H1 (cell line): Measurements from ENCODE around the gene EPHA1. TPM values are rescaled to one million over a fixed set of nuclear protein-coding genes. Genes with fewer than 3 reads are reported as not detected.

ENCODE experiments used
- BCL11A ChIP-seq, 2 experiments: IDR thresholded peaks; one replicate each; pipeline ENCODE4 v1.6.1; 2011; ENCODE audit warnings: low read depth in 2 of 2, low read length in 2 of 2, mild to moderate bottlenecking in 2 of 2
- CEBPB ChIP-seq: IDR thresholded peaks from 2 replicates; pipeline ENCODE4 v1.6.1; 2012; ENCODE audit warnings: low read depth, low read length
- CHD2 ChIP-seq: IDR thresholded peaks from 2 replicates; pipeline ENCODE4 v1.6.1; 2012; ENCODE audit warnings: low read length, improper control_type of control experiment
- CREB1 ChIP-seq: IDR thresholded peaks from 2 replicates; pipeline ENCODE4 v1.6.1; 2012; ENCODE audit warnings: inconsistent platforms
- HDAC2 ChIP-seq, 2 experiments: fragments of 300-600 bp in 1 of 2; sonication (generic) in 1 of 2; IDR thresholded peaks; 2 replicates each; pipeline ENCODE4 v1.6.1; 2011 to 2012; ENCODE audit warnings: low read depth in 2 of 2, low read length in 2 of 2, mild to moderate bottlenecking in 2 of 2, moderate library complexity in 2 of 2, borderline replicate concordance in 1 of 2, inconsistent platforms in 1 of 2
- POLR2AphosphoS5 ChIP-seq: IDR thresholded peaks from 2 replicates; pipeline ENCODE4 v1.6.1; 2011; ENCODE audit warnings: low read depth, low read length
- RAD21 ChIP-seq, 2 experiments: IDR thresholded peaks in 1 of 2; conservative IDR thresholded peaks in 1 of 2; 2 replicates each; pipeline ENCODE4 v1.6.1; 2011; ENCODE audit warnings: low read depth in 2 of 2, low read length in 2 of 2, improper control_type of control experiment in 1 of 2, inconsistent platforms in 1 of 2, mild to moderate bottlenecking in 1 of 2, moderate library complexity in 1 of 2
- TCF12 ChIP-seq: IDR thresholded peaks from 2 replicates; pipeline ENCODE4 v1.6.1; 2011; ENCODE audit warnings: low read depth, mild to moderate bottlenecking, low read length
- polyA plus RNA-seq, 7 experiments: library from polyadenylated mRNA; depleted of rRNA in 3 of 7; stranded (reverse) in 5 of 7; unstranded in 2 of 7; fragments of >200 nt in 5 of 7; fragments of 200-250 nt in 2 of 7; gene quantifications; 1 replicate in 5 of 7; 2 replicates in 1 of 7; 4 replicates in 1 of 7; pipeline versions ENCODE4 v1.2.1 to v1.2.3, GENCODE V29; 2011 to 2013; ENCODE audit warnings: missing spikeins in 2 of 7, mixed read lengths in 2 of 7
- total RNA-seq: library from RNA; stranded (reverse); fragmentation: NEBNext Ultra II Directional; extraction: Animal tissue kit (Norgen Biotek cat#: 25700); gene quantifications from 2 replicates; pipeline ENCODE4 v1.2.1, GENCODE V29; 2021
- TF ChIP-seq, protein P1 (sequence below): IDR thresholded peaks from 2 replicates; pipeline ENCODE4 v1.6.1; 2012; ENCODE audit warnings: low read length, inconsistent platforms
- TF ChIP-seq, protein P2 (sequence below): IDR thresholded peaks from 2 replicates; pipeline ENCODE4 v1.6.1; 2011; ENCODE audit warnings: low read length, improper control_type of control experiment

The EPHA1 gene
- total and polyA plus RNA-seq, 2 of the 8 experiments (the other 6 are each of a cell fraction or from before 2014, with no cell fraction given), result 86.5 to 133 TPM

DNA sequence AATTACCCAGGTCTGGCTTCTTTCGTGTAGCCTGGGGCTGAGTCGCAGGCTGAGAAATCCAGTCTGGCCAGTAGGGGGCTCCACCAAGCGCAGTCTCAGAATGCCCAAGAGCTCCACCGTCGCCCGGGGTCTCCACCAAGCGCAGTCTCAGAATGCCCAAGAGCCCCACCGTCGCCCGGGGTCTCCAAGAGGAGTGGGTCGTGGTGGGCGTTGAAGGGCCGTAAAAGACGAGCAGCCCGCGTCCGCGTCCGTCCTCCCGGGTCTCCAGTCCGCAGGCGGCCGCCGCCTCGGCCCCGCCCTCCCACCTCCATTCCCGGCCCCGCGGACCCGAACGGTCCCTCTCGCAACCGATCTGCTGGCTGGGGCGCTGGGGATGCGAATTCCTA lies 28.4 kb downstream of the EPHA1 start (continued):
- TF ChIP-seq, protein P1, sequence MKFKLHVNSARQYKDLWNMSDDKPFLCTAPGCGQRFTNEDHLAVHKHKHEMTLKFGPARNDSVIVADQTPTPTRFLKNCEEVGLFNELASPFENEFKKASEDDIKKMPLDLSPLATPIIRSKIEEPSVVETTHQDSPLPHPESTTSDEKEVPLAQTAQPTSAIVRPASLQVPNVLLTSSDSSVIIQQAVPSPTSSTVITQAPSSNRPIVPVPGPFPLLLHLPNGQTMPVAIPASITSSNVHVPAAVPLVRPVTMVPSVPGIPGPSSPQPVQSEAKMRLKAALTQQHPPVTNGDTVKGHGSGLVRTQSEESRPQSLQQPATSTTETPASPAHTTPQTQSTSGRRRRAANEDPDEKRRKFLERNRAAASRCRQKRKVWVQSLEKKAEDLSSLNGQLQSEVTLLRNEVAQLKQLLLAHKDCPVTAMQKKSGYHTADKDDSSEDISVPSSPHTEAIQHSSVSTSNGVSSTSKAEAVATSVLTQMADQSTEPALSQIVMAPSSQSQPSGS, result no peak; the same call in 1 of the 2 replicates
- peak; percentile 36; the same call in 1 of the 2 replicates for TF ChIP-seq CREB1
- TF ChIP-seq CHD2, result no peak
- no peak for TF ChIP-seq TCF12
- no peak for TF ChIP-seq BCL11A (IDR thresholded peaks at IDR 0.05; ENCODE audit: low read depth in 2 of 2, low read length in 2 of 2)
- peak; percentile 37 to 57 for TF ChIP-seq RAD21 (IDR thresholded peaks at IDR 0.05 in 1 of 2, conservative IDR thresholded peaks at IDR 0.05 in 1 of 2; ENCODE audit: low read depth in 2 of 2, low read length in 2 of 2)
- TF ChIP-seq, protein P2, sequence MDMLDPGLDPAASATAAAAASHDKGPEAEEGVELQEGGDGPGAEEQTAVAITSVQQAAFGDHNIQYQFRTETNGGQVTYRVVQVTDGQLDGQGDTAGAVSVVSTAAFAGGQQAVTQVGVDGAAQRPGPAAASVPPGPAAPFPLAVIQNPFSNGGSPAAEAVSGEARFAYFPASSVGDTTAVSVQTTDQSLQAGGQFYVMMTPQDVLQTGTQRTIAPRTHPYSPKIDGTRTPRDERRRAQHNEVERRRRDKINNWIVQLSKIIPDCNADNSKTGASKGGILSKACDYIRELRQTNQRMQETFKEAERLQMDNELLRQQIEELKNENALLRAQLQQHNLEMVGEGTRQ, result no peak
- no peak for TF ChIP-seq POLR2AphosphoS5
- no peak for TF ChIP-seq CEBPB
- TF ChIP-seq HDAC2 (IDR thresholded peaks at IDR 0.05; ENCODE audit: borderline replicate concordance in 1 of 2, low read depth in 2 of 2, low read length in 2 of 2), result no peak
